H1 (cell line): ENCODE results near the gene VSTM4. TPM values are rescaled to one million over a fixed set of nuclear protein-coding genes. Genes with fewer than 3 reads are reported as not detected.

ENCODE experiments used
- EP300 ChIP-seq, 2 experiments: IDR thresholded peaks; 1 replicate in 1 of 2; 2 replicates in 1 of 2; pipeline ENCODE4 v1.6.1; 2011 to 2012; ENCODE audit warnings: low read depth in 2 of 2, low read length in 2 of 2, mild to moderate bottlenecking in 2 of 2, borderline replicate concordance in 1 of 2, inconsistent platforms in 1 of 2, moderate library complexity in 1 of 2
- POLR2A ChIP-seq, 2 experiments: IDR thresholded peaks; 1 replicate in 1 of 2; 2 replicates in 1 of 2; pipeline ENCODE4 v1.6.1; 2011; ENCODE audit warnings: low read depth in 2 of 2, low read length in 2 of 2, mild to moderate bottlenecking in 2 of 2; ENCODE audit errors: control extremely low read depth in 1 of 2
- RAD21 ChIP-seq, 2 experiments: IDR thresholded peaks in 1 of 2; conservative IDR thresholded peaks in 1 of 2; 2 replicates each; pipeline ENCODE4 v1.6.1; 2011; ENCODE audit warnings: low read depth in 2 of 2, low read length in 2 of 2, improper control_type of control experiment in 1 of 2, inconsistent platforms in 1 of 2, mild to moderate bottlenecking in 1 of 2, moderate library complexity in 1 of 2
- SP4 ChIP-seq: IDR thresholded peaks from 2 replicates; pipeline ENCODE4 v1.6.1; 2012; ENCODE audit warnings: low read length, inconsistent platforms
- SRF ChIP-seq: IDR thresholded peaks from 2 replicates; pipeline ENCODE4 v1.6.1; 2011; ENCODE audit warnings: mild to moderate bottlenecking, low read depth, low read length, moderate library complexity
- TEAD4 ChIP-seq: IDR thresholded peaks from 2 replicates; pipeline ENCODE4 v1.6.1; 2012; ENCODE audit warnings: low read depth, low read length, inconsistent platforms, mixed read lengths
- polyA plus RNA-seq, 7 experiments: library from polyadenylated mRNA; depleted of rRNA in 3 of 7; stranded (reverse) in 5 of 7; unstranded in 2 of 7; fragments of >200 nt in 5 of 7; fragments of 200-250 nt in 2 of 7; gene quantifications; 1 replicate in 5 of 7; 2 replicates in 1 of 7; 4 replicates in 1 of 7; pipeline versions ENCODE4 v1.2.1 to v1.2.3, GENCODE V29; 2011 to 2013; ENCODE audit warnings: missing spikeins in 2 of 7, mixed read lengths in 2 of 7
- total RNA-seq: library from RNA; stranded (reverse); fragmentation: NEBNext Ultra II Directional; extraction: Animal tissue kit (Norgen Biotek cat#: 25700); gene quantifications from 2 replicates; pipeline ENCODE4 v1.2.1, GENCODE V29; 2021
- TF ChIP-seq, protein P1 (sequence below): IDR thresholded peaks from 2 replicates; pipeline ENCODE4 v1.6.1; 2011; ENCODE audit warnings: low read length, improper control_type of control experiment

Gene VSTM4
- total and polyA plus RNA-seq, 2 of the 8 experiments (the other 6 are each of a cell fraction or from before 2014, with no cell fraction given), result 0.48 to 0.73 TPM

GRCh38 chr10:49134327-49134726 is 19.0 kb upstream of the VSTM4 start (continued):
- TF ChIP-seq, protein P1, sequence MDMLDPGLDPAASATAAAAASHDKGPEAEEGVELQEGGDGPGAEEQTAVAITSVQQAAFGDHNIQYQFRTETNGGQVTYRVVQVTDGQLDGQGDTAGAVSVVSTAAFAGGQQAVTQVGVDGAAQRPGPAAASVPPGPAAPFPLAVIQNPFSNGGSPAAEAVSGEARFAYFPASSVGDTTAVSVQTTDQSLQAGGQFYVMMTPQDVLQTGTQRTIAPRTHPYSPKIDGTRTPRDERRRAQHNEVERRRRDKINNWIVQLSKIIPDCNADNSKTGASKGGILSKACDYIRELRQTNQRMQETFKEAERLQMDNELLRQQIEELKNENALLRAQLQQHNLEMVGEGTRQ, result no peak
- no peak for TF ChIP-seq SP4
- no peak for TF ChIP-seq TEAD4
- TF ChIP-seq POLR2A (IDR thresholded peaks at IDR 0.05; ENCODE audit: control extremely low read depth in 1 of 2, low read depth in 2 of 2, low read length in 2 of 2), result no peak
- no peak for TF ChIP-seq EP300 (IDR thresholded peaks at IDR 0.05; ENCODE audit: borderline replicate concordance in 1 of 2, low read depth in 2 of 2, low read length in 2 of 2)
- no peak for TF ChIP-seq SRF
- TF ChIP-seq RAD21 (IDR thresholded peaks at IDR 0.05 in 1 of 2, conservative IDR thresholded peaks at IDR 0.05 in 1 of 2; ENCODE audit: low read depth in 2 of 2, low read length in 2 of 2), result no peak
